HEK293T (cell line): ENCODE data around the gene SPP1.
"Not testable (repeated sequence)": the region's sequence is repeated elsewhere in the genome, so short reads cannot be mapped to it uniquely, and the experiment has no call there.

Source experiments
- CTCF ChIA-PET: fragments of 350-600 bp; formaldehyde crosslinking; extraction: SDS; loops from one replicate; lab custom pipeline; 2021; ENCODE audit warnings: antibody characterized with exemption, inconsistent platforms; lab: Yijun Ruan, JAX
- POLR2A ChIA-PET: fragments of 350-600 bp; formaldehyde crosslinking; extraction: SDS; loops from one replicate; lab custom pipeline; 2020; ENCODE audit warnings: antibody characterized with exemption, inconsistent platforms; lab: Yijun Ruan, JAX
- DNase-seq: peaks from one replicate; pipeline ENCODE4 v3.0.0; 2012; ENCODE audit warnings: mixed read lengths; ENCODE audit errors: extremely low spot score
- ARNT ChIP-seq: fragments of 450-650 bp; IDR thresholded peaks from 2 replicates; pipeline ENCODE4 v1.6.1; 2017; ENCODE audit warnings: mild to moderate bottlenecking
- BHLHE40 ChIP-seq: fragments of 450-650 bp; IDR thresholded peaks from 2 replicates; pipeline ENCODE4 v1.6.1; 2016; ENCODE audit warnings: mild to moderate bottlenecking, moderate library complexity, borderline replicate concordance
- CTBP1 ChIP-seq: fragments of 450-650 bp; IDR thresholded peaks from 2 replicates; pipeline ENCODE4 v1.6.1; 2016; ENCODE audit warnings: borderline replicate concordance
- ELF4 ChIP-seq: fragments of 450-650 bp; IDR thresholded peaks from 2 replicates; pipeline ENCODE4 v1.6.1; 2017; ENCODE audit warnings: antibody characterized with exemption
- FOXA1 ChIP-seq: fragments of 450-650 bp; IDR thresholded peaks from 2 replicates; pipeline ENCODE4 v1.6.1; 2016; ENCODE audit warnings: mild to moderate bottlenecking
- FOXK2 ChIP-seq: fragments of 450-650 bp; IDR thresholded peaks from 2 replicates; pipeline ENCODE4 v1.6.1; 2016; ENCODE audit warnings: mild to moderate bottlenecking
- FOXM1 ChIP-seq: fragments of 450-650 bp; IDR thresholded peaks from 2 replicates; pipeline ENCODE4 v1.6.1; 2017; ENCODE audit warnings: mild to moderate bottlenecking, borderline replicate concordance
- HDGF ChIP-seq: fragments of 450-650 bp; IDR thresholded peaks from 2 replicates; pipeline ENCODE4 v1.6.1; 2017; ENCODE audit warnings: antibody characterized with exemption, borderline replicate concordance
- L3MBTL2 ChIP-seq: fragments of 450-650 bp; conservative IDR thresholded peaks from 2 replicates; pipeline ENCODE4 v1.6.1; 2016; ENCODE audit warnings: mild to moderate bottlenecking
- LEF1 ChIP-seq: fragments of 450-650 bp; IDR thresholded peaks from 2 replicates; pipeline ENCODE4 v1.6.1; 2017; ENCODE audit warnings: mild to moderate bottlenecking, borderline replicate concordance
- NFRKB ChIP-seq: fragments of 450-650 bp; IDR thresholded peaks from 2 replicates; pipeline ENCODE4 v1.6.1; 2016; ENCODE audit warnings: mild to moderate bottlenecking, moderate library complexity
- PKNOX1 ChIP-seq: fragments of 450-650 bp; IDR thresholded peaks from 2 replicates; pipeline ENCODE4 v1.6.1; 2016
- SP1 ChIP-seq: fragments of 450-650 bp; IDR thresholded peaks from 2 replicates; pipeline ENCODE4 v1.6.1; 2017
- SUZ12 ChIP-seq: fragments of 450-650 bp; IDR thresholded peaks from 2 replicates; pipeline ENCODE4 v1.6.1; 2016; ENCODE audit warnings: mild to moderate bottlenecking
- TARDBP ChIP-seq: fragments of 450-650 bp; IDR thresholded peaks from 2 replicates; pipeline ENCODE4 v1.6.1; 2016
- ZNF384 ChIP-seq: fragments of 450-650 bp; IDR thresholded peaks from 2 replicates; pipeline ENCODE4 v1.6.1; 2016

The SPP1 gene

DNA sequence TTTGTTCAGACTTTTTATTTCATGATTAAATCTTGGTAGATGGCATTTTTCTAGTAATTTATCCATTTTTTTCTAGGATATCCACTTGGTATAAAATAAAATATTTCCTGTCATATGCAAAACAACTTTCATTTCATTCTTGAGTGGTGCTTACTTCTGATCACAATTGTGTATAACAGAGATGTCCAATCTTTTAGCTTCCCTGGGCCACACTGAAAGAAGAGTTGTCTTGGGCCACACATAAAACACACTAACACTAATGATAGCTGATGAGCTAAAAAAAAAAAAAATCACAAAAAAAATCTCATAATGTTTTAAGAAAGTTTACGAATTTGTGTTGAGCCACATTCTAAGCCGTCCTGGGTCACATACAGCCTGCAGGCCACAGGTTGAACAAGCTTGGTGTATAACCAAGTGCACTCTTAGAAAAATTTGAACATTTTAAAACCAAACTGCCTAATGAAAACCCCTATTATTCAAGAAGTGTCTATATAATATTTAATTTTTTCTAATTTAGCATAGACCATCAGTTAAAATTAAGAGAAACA, 41.3 kb upstream of the SPP1 start:
- CTCF ChIA-PET: no interaction called here
- TF ChIP-seq NFRKB (no peak), BHLHE40 (no peak), SUZ12 (no peak), L3MBTL2 (no peak), LEF1 (no peak), ZNF384 (no peak), CTBP1 (no peak), HDGF (no peak), FOXK2 (no peak)
- POLR2A ChIA-PET: interaction anchor here (0.6 kb wide), 1 partner anchor 436 kb away, joined by 3 read pairs; no protein-coding TSS in a partner anchor

DNA sequence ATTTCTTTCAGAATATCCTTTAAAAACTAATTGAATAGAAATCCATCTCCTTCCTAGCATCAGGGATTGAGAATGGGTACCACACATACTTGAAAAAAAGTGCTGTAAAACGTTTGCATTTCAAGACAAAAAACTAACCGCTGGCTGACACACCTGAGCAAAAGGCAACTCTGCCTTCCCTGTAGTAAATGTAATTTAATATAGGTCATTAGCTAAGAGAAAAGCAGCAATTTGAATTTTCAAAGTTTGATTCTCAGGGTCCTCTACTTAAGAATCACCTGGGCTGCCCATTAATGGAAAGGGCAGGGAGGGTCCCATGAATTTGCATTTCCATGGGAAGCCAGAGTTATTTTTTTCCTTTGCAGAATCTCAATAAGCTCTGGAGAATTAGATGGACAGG, 40.5 kb upstream of the SPP1 start:
- DNase-seq: no peak
- ChIA-PET CTCF (no interaction called here), POLR2A (no interaction called here)
- TF ChIP-seq L3MBTL2 (no peak), SUZ12 (no peak), NFRKB (no peak), SP1 (no peak), ELF4 (no peak), BHLHE40 (no peak), HDGF (no peak), FOXM1 (no peak), CTBP1 (no peak), LEF1 (no peak), FOXK2 (no peak), PKNOX1 (no peak), TARDBP (no peak), FOXA1 (no peak), ZNF384 (no peak)

More for the DNA sequence above, 41.3 kb upstream of the SPP1 start:
- no peak for DNase-seq

- POLR2A ChIA-PET, DNase-seq: not testable (repeated sequence)
Observed at GRCh38 chr4:87935954-87936353, 39.6 kb upstream of the SPP1 start.

DNA sequence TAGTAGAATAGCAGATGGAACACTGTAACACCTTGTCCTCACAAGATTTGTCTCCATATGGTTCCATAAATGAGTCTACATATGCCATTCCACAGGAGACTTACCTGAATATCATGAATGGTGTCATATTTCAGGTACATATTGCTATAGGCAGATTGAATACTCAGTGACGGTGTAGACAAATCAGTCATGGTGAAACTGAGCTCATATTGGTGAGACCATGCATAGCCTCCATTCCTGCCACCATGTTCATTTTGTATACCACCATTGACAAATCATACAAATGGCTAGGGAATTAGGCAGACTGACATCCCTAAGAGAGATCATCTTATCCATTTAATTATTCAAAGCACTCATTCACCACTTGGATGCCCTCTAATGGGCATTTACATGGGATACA, 38.0 kb upstream of the SPP1 start:
- ChIA-PET POLR2A (no interaction called here), CTCF (no interaction called here)
- no peak for TF ChIP-seq BHLHE40
- no peak for TF ChIP-seq ZNF384
- no peak for TF ChIP-seq HDGF
- no peak for TF ChIP-seq CTBP1
- TF ChIP-seq FOXM1: no peak
- no peak for TF ChIP-seq FOXA1
- TF ChIP-seq ELF4: no peak
- TF ChIP-seq LEF1: no peak
- TF ChIP-seq FOXK2: no peak
- TF ChIP-seq SUZ12: no peak
- TF ChIP-seq TARDBP: no peak
- no peak for TF ChIP-seq L3MBTL2
- TF ChIP-seq PKNOX1: no peak
- no peak for TF ChIP-seq ARNT
- TF ChIP-seq NFRKB: no peak
- no peak for TF ChIP-seq SP1
- DNase-seq: no peak

More at GRCh38 chr4:87935954-87936353, 39.6 kb upstream of the SPP1 start:
- CTCF ChIA-PET: not testable (repeated sequence)

DNA sequence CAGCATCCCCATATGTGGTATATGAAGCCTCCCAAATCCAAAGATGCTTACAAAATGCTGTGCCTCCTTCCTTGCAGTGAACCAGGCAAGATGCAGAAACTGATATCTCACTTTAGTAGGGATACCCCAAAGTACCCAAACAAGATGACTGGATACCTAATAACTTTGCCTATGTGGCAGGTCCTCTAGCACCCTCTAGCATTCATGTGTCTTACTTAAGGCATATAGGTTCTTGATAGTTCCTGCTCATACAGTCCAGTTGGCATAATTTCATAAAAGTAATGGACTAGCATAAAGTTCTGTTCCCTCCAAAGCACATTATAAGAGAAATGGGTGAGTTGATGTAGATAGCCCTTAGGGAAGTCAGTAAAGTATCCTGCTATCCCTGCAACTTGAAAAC, 36.8 kb upstream of the SPP1 start:
- POLR2A ChIA-PET: no interaction called here
- CTCF ChIA-PET: no interaction called here
- TF ChIP-seq LEF1: no peak
- no peak for TF ChIP-seq L3MBTL2
- no peak for TF ChIP-seq PKNOX1
- no peak for TF ChIP-seq NFRKB
- no peak for TF ChIP-seq SUZ12
- TF ChIP-seq TARDBP: no peak
- no peak for TF ChIP-seq FOXA1
- no peak for TF ChIP-seq ZNF384
- no peak for TF ChIP-seq HDGF
- no peak for TF ChIP-seq ARNT
- no peak for TF ChIP-seq BHLHE40
- TF ChIP-seq FOXM1: no peak
- no peak for TF ChIP-seq SP1
- TF ChIP-seq ELF4: no peak
- TF ChIP-seq CTBP1: no peak
- no peak for TF ChIP-seq FOXK2
- no peak for DNase-seq

GRCh38 chr4:87939978-87940690, 35.4 kb upstream of the SPP1 start:
- CTCF ChIA-PET: no interaction called here
- TF ChIP-seq FOXA1: no peak
- TF ChIP-seq FOXK2: no peak
- TF ChIP-seq L3MBTL2: no peak
- TF ChIP-seq HDGF: no peak
- TF ChIP-seq BHLHE40: no peak
- no peak for TF ChIP-seq FOXM1
- TF ChIP-seq SP1: no peak
- no peak for TF ChIP-seq ARNT
- DNase-seq: no peak
- POLR2A ChIA-PET: no interaction called here

GRCh38 chr4:87940809-87941208, 34.7 kb upstream of the SPP1 start:
- DNase-seq, POLR2A ChIA-PET: not testable (repeated sequence)
- CTCF ChIA-PET: interaction anchor here (1.0 kb wide), 1 partner anchor 91 kb away, joined by 4 read pairs; no protein-coding TSS in a partner anchor
